ENCODE results near the gene TRAF7.

TRAF7 gene

DNA sequence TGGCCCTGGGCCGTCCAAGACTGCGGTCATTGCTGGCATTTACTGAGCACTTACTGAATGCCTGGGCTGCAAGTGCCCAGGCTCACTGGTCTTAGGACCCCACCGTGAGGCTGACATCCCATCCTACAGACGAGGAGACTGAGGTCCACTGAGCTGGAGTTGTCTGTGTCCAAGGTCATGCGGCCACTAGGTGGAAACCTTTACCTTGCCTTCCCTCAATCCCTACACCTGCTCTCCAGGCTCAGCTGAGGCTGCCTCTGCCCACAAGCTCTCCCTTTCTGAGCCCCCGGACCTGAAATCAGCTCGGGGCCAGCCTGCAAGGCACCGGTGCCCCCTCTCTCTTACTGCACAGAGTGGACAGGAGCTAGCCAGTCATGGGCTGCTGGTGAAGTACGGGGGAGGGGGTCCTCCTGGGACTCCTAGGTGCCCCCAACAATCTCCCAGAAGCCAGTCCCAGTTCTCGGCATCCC, 39.3 kb downstream of the TRAF7 start:
- TF ChIP-seq, protein P1, sequence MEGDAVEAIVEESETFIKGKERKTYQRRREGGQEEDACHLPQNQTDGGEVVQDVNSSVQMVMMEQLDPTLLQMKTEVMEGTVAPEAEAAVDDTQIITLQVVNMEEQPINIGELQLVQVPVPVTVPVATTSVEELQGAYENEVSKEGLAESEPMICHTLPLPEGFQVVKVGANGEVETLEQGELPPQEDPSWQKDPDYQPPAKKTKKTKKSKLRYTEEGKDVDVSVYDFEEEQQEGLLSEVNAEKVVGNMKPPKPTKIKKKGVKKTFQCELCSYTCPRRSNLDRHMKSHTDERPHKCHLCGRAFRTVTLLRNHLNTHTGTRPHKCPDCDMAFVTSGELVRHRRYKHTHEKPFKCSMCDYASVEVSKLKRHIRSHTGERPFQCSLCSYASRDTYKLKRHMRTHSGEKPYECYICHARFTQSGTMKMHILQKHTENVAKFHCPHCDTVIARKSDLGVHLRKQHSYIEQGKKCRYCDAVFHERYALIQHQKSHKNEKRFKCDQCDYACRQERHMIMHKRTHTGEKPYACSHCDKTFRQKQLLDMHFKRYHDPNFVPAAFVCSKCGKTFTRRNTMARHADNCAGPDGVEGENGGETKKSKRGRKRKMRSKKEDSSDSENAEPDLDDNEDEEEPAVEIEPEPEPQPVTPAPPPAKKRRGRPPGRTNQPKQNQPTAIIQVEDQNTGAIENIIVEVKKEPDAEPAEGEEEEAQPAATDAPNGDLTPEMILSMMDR (IDR thresholded peaks at IDR 0.05), result no peak
- no peak for DNase-seq (ENCODE audit: low spot score)
- H3K4me3 ChIP-seq, result peak overlapping the region; percentile 78
- no peak overlapping the region for H3K27ac ChIP-seq

DNA sequence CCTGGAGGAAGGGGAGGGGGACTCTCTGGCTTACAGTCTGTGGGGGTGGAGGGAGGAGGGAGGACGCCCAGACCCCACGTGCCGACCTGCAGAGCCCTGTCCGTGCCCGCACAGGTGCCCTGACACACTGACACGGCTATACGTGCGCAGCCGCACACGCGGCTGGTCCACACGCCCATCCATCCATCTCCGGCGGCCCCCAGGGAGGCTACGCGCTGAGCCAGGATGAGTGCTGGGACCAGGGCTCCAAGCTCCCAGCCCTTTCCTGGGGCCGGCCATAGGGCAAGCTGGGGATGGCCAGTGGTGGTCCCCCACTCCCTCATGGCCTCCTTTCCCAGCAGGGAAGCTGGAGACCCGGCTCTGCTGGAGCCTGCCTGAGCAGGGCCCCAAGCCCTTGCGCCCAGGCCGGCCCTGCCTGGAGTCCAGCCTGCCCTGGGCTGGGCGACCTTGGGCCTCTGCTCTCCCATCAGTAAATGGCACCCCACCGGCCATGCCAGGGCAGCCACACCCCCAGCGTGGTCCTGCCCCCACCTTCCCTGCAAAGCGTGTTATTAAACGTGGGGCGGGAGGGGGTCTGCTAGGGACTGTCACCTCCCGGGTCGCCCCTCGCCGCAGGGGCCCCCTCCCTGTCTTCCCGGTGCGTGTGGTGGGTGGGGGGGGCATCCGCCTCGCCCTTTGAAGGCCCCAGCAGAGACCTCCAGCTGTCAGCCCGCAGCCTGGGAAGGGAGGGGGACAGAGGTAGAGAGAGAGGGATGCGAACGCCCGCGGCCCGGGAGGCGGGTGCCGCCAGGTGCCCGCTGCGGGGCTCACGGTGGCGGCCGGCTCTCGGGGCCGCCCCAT, 40.0 kb downstream of the TRAF7 start:
- Histone ChIP-seq H3K27ac (no peak overlapping the region), H3K4me3 (peak overlapping the region; percentile 78)
- TF ChIP-seq, protein P1 (IDR thresholded peaks at IDR 0.05), result no peak
- no peak for DNase-seq (ENCODE audit: low spot score)

DNA sequence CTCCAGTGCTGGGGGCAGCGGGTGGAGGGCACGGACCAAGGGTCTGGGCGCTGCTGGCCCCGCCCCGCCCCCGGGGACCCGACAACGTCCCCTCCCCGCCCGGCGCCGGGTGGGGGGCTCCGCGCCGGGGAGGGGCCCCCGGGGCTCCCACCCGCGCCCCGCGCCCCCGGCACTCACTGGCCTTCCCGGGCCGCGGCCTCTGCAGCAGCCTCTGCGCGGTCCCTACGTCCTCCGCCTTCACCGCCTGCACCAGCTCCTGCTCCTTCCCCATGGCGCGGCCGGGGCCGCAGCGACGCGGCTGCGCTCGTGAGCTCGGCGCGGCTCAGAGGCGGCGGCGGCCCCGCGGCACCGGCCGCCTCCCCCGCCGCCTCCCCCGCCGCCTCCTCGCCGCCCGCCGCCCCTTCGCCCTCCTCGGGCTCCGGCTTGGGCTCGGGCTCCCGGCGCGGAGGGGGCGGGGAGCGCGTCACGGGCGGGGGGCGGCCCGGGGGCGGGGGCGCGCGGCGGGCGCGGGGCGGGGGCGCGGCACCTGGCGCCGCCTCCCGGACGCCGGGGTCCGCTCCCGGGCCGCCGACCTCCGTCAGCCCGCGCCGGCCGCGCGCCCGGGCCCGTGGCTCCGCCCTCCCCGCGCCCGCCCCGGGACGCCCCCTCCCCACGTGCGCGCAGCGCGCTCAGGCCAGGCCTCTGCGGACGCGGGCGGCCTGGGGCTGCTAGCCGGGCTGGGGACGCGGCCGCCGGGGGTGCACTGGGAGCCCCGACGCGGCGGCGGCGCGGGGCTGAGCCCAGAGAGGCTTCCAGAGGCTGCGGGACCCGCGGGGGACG, 40.8 kb downstream of the TRAF7 start, which contains the start of gene CASKIN1:
CASKIN1 (minus strand) TSS at position 444 of the 819 bp plus-strand sequence; CDS start at position 271, 173 bp downstream.
- TF ChIP-seq, protein P1 (IDR thresholded peaks at IDR 0.05), result no peak
- H3K27ac ChIP-seq, result no peak within 1 kb of the TSS
- peak within 1 kb of the TSS; percentile 78 for H3K4me3 ChIP-seq
- DNase-seq (ENCODE audit: low spot score), result no peak

DNA sequence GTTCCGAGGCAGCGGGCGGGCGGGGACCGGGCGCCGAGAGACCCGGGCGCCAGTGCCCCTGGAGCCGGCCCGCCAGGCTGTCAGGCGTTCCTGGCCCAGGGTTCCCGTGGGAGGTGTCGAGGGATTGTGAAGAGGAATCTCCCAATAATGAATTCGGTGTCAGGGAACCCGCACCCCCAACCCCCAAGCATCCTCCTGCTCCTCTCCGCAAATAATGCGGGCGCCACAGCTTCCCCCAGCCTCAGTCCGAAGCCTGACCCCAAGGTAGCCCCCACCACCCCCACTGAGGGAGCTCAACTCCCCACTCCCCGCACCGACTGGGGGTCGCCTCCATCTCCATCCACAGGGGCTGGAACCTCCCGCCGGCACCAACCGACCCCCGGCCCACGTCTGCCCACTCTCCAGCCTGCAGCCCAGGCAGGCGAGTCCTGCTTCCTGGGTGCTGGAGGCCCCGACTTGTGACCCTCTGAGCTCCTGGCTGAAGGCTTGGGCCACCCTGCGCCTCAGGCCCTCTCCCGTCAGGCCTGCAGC, 41.5 kb downstream of the TRAF7 start:
- Histone ChIP-seq H3K27ac (no peak overlapping the region), H3K4me3 (peak overlapping the region; percentile 78)
- no peak for DNase-seq (ENCODE audit: low spot score)
- TF ChIP-seq, protein P1 (IDR thresholded peaks at IDR 0.05), result no peak

DNA sequence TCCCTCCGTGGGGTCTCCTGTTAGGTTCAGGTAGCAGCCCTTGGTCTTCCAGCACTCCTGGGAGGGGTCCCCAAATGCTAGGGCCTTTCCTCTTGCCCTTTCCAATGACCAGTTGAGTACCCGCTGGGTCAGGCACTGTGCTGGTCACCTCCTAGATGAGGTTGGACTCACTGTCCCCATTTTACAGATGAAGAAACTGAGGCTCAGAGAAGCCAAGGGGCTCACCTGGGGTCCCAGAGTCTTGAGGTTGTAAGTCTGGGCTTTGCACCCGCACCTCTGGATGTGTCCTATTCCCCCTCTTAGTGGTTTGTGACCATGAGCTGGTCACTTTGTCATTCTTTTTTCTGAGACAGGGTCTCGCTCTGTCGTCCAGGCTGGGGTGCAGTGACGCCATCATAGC, 42.2 kb downstream of the TRAF7 start:
- TF ChIP-seq, protein P1 (IDR thresholded peaks at IDR 0.05), result no peak
- Histone ChIP-seq H3K27ac (no peak overlapping the region), H3K4me3 (no peak overlapping the region)
- DNase-seq (ENCODE audit: low spot score), result no peak

DNA sequence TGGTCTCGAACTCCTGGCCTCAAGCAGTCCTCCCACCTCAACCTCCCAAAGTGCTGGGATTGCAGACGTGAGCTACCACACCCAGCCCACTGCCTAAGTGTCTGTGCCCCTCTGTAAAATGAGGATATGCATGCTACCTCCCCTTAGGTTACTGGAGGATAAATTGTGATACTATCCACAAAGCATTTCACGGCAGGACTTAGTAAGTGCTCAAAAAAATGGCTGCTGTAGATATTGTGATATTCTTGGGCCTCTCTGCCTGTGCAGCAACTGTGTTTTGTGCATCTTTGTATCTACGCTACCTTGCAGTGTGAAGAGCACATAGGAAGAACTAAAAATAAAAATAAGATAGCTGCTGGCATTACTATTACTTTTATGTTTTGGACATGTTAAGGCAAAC, 42.7 kb downstream of the TRAF7 start:
- no peak overlapping the region for H3K4me3 ChIP-seq
- DNase-seq (ENCODE audit: low spot score), result no peak
- TF ChIP-seq, protein P1 (IDR thresholded peaks at IDR 0.05), result no peak
- no peak overlapping the region for H3K27ac ChIP-seq
